ENCODE results near the gene NKX2-4.
"Not testable (repeated sequence)": the region's sequence is repeated elsewhere in the genome, so short reads cannot be mapped to it uniquely, and the experiment has no call there.

The NKX2-4 gene

DNA sequence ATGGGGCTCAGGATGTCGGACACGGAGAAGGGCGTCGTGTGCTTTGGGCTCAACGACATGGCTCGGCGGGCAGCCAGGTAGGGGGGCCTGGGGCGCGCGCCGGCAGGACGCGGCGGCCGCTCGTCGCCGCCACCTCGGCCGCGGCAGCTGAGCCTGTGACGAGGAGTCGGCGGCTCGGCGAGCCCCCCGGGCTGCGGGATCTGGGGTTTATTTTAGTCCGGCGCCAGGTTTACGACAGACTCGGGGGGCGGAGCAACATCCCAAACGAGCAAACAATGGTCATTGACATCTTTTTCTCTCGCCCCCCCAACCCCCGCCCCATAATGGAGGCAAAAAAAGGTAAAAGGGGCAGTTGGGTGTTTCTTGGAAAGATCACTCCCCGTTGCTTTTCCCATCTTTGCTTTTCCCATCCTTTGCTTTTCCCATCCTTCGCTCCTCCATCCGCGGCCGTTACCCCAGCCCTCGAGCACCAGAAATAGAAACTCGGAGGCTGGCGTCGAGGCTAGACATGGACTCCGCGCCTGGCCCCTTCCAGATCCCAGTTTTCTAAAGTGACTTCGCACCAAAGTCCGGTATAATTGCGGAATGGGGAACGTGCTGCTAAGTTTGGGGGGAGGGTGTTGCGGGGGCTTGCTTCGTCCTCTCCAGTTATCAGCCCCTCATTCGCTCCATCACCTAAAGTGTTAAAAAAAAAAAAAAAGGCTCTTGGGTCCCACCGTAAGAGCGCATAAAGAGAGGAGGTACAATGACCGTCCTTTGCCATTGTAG lies at the start of gene NKX2-4:
NKX2-4 (minus strand) TSS at position 186 of the 768 bp plus-strand sequence; CDS start at position 59, 127 bp downstream.
- no peak for DNase-seq (ENCODE audit: low spot score)

DNA sequence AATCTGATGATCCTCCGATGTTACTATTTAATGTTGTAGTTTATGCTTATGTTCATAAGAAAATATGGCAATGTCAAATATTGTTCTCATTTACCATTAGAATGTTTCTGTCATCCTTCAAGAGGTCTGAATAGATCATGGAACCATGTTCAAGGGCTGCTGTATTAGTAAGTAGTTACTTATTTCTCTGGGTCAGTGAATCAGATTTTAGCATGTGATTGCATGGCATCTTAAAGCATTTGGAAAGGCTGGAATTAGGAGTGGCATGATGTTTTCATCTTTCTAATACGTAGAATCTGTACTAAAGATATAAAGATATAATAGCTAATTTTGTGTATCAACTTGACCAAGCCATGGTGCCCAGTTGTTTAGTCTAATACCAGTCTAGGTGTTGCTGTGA lies 40.5 kb upstream of the NKX2-4 start:
- DNase-seq (ENCODE audit: low spot score) = peak; percentile 77

- no peak for DNase-seq (ENCODE audit: low spot score)
Measured at GRCh38 chr20:21437248-21437647, 39.9 kb upstream of the NKX2-4 start.

DNA sequence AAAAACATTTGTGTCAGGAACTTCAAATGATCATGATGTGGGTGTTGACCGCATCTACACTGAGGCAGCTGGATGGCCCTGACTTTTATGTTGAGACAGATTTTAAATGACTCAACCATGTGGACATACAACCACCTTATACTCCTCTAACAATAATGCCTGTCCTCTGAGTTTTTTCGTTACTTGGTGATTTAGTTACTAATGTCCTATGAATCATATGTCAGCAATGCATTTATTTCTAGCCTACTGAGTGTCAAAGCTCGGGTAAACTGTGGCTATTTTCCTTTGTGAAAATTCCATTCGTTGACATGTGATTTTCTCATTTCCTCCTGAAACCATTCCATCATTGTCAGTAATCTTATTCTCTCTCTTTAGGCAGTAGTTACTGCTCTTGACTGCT lies 38.9 kb upstream of the NKX2-4 start:
- peak; percentile 98 for DNase-seq (ENCODE audit: low spot score)

DNA sequence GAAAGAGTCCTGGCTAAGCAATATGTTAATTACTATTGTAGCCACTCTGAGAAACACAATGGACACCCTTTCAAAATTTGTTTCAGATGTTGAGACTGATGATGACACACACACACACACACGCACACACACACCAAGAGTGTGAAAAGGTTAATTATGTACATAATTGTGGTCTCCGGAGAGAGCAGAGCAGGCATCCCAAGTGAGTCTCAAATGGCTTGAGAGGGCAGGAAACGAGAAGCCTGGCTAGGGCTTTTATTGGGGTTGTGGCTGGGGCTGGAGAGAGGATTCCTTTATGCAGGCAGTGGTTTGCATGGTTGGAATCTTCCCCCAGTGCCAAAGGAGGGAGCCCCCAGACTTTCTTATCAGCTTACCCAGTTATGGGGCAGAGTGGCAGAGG lies 38.2 kb upstream of the NKX2-4 start:
- DNase-seq (ENCODE audit: low spot score) = peak; percentile 61

DNA sequence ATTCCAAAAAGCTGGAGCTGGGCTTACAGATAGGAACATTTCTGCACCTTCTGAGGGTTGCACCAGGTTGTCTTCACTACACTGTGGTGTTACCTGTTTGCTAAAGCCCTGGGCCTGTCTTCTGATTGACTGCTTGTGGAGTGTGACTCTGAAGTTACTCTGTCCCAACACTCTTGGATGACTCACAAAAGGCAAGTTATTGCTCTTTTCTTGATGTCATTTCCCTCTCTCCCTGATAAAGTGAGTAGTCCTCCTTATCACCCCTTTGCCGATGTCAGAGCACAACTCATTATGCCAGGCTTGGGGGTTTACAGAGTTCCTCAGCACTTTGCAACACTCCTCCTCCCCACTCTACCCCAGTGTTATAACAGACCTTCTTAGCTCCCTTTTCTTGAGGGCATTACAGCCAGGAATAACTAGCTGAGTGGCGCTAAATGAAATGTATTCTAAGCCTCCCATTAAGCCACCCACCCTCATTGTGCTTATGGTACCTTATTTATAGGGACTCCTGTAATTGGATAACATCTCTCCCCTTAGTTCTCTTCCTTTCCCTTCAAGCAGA lies 36.1 kb upstream of the NKX2-4 start:
- peak; percentile 86 for DNase-seq (ENCODE audit: low spot score)

GRCh38 chr20:21432911-21433310 lies 35.6 kb upstream of the NKX2-4 start:
- DNase-seq (ENCODE audit: low spot score) = peak; percentile 60

- peak; percentile 81 for DNase-seq (ENCODE audit: low spot score)
Measured at GRCh38 chr20:21430020-21430419, 32.7 kb upstream of the NKX2-4 start.

DNA sequence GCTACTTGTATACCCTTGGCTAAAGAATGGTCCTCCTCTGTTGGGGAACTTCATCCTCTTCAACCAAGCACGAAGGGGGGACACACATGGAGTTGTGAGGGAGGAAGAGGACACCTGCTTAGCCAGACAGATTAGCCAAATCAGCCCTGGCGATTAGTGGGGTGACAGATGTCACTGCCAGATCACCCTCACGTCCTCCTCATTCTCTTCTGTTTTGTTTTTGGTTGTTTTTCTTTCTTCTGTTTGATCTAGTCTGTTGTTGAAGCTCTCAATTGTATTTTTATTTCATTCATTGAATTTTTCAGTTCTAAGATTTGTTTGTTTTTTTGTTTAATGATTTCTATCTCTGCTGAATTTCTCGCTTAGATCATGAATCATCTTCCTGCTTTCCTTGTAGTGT lies 27.5 kb upstream of the NKX2-4 start:
- DNase-seq (ENCODE audit: low spot score) = no peak

DNA sequence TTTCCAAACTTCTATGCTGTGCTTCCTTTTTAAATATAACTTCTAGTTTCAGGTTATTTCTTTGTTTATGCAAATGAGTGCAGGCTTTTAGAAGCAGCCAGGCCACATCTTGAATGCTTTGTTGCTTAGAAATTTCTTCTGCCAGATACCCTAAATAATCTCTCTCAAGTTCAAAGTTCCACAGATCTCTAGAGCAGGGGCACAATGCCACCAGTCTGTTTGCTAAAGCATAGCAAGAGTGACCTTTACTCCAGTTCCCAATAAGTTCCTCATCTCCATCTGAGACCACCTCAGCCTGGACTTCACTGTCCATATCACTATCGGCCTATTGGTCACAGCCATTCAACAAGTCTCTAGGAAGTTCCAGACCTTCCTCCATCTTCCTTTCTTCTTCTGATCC lies 26.4 kb upstream of the NKX2-4 start:
- DNase-seq (ENCODE audit: low spot score) = not testable (repeated sequence)

GRCh38 chr20:21421601-21422236 lies 24.4 kb upstream of the NKX2-4 start:
- DNase-seq (ENCODE audit: low spot score) = no peak

- DNase-seq (ENCODE audit: low spot score) = not testable (repeated sequence)
Measured at GRCh38 chr20:21419147-21419546, 21.8 kb upstream of the NKX2-4 start.

DNA sequence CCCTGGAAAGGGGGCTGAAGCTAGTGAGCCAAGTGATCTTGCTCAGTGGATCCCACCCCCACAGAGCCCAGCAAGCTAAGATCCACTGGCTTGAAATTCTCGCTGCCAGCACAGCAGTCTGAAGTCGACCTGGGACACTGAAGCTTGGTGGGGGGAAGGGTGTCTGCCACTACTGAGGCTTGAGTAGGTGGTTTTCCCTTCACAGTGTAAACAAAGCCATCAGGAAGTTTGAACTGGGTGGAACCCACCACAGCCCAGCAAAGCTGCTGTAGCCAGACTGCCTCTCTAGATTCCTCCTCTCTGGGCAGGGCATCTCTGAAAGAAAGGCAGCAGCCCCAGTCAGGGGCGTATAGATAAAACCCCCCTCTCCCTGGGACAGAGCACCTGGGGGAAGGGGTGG lies 16.7 kb upstream of the NKX2-4 start:
- not testable (repeated sequence) for DNase-seq (ENCODE audit: low spot score)

GRCh38 chr20:21411725-21412124 lies 14.4 kb upstream of the NKX2-4 start:
- no peak for DNase-seq (ENCODE audit: low spot score)

DNA sequence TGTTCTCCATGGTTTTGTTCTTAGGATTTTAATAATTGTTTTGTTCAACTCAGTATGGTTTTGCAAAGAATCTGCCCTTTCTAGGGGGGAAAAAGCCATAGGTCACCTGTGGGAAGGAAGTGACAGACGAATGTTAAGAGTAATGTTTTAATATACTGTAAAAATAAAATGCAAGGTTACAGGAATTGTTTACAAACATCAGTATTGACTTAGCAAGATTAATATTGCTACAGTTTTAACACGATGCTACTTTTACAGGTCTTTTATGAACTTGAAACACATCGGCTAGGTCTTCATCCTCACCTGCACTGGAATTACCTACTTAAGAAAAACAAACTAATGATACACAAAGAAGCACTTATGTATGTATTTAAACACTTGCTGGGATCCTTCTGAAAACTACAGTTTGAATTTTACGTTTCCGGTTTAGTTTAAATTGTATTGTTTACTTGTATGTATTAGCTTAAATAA lies 1.7 kb upstream of the NKX2-4 start:
- DNase-seq (ENCODE audit: low spot score) = no peak

- DNase-seq (ENCODE audit: low spot score) = no peak
Measured at GRCh38 chr20:21398109-21399004, 1.0 kb upstream of the NKX2-4 start.

- no peak for DNase-seq (ENCODE audit: low spot score)
Measured at GRCh38 chr20:21396599-21397340, 556 bp downstream of the NKX2-4 start.

DNA sequence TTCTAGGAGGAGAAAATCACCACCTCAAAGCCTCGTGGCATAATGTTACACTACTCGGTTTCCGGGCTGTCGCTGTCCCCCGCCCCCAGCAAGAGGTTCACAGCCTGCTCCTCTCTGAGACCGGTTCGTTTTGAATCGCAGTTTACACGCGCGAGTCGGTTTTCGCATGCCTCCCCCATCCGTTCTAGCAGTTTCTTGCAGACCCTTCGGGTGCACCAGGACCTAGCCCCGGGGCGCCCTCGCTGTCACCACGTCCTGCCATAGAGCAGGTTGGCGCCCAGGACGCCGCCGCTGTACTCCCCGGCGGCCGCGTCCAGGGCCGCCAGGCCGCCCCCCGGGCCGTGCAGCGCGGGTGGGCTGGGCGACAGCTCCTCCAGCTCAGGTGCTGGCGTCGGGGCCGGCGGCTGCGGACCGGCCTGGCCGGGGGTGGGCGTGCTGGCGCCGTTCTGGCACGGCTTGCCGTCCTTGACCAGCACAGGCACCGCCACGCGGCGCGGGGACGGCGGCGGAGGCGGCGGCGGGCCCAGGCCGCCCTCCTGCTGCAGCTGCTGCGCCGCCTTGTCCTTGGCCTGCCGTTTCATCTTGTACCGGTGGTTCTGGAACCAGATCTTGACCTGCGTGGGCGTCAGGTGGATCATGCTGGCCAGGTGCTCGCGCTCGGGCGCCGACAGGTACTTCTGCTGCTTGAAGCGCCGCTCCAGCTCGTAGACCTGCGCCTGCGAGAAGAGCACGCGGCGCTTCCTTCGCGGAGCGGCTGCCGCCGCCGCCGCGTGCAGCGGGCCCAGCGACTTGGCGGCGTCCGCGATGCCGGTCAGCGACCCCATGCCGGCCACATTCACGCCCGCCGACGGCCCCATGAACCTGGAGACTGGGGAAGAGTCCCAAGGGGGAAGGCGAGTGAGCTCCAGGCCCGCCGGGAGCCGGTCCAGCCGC lies 1.4 kb downstream of the NKX2-4 start:
- DNase-seq (ENCODE audit: low spot score) = no peak

DNA sequence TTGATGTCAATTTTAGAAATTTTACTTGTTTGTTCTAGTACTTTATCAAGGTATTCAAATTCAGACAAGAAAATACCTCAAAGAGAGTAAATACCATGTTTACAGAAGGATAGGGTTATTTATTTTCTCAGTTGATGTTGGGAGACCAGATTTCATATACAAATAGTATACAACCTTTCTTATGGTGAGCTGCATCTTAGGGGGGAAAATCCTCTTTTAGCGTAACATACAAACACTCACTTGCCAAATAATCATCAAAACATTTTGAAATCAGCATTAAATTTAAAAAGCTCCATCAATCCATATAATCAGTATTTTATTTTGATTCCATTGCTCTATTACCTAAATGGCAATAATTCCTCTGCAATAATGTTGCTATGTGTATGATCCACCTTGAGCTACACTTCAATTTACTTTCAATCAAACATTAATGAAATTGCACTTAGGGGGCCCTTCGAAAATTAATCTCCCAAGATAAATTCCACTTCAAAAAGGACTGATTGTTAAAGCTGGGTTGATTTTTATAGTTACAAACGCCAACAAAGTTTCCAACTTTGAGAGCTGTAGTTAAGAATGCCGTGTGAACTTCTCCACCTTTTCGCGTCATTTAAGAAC lies 2.2 kb downstream of the NKX2-4 start:
- no peak for DNase-seq (ENCODE audit: low spot score)

- DNase-seq (ENCODE audit: low spot score) = no peak
Measured at GRCh38 chr20:21394551-21394950, 2.8 kb downstream of the NKX2-4 start.

Measured in kidney tubule cell (primary cell).